Hematopoietic multipotent progenitor cell treated with erythropoietin and hydrocortisone succinate and interleukin-3 and kit ligand, for 15 days (in vitro differentiated cells): ENCODE measurements around the gene PIK3R2.
"Not testable (repeated sequence)": the region's sequence is repeated elsewhere in the genome, so short reads cannot be mapped to it uniquely, and the experiment has no call there.

Experiments used
- DNase-seq: peaks from one replicate; pipeline ENCODE4 v3.0.0-alpha.2; 2015; ENCODE audit warnings: low spot score

PIK3R2 gene

DNA sequence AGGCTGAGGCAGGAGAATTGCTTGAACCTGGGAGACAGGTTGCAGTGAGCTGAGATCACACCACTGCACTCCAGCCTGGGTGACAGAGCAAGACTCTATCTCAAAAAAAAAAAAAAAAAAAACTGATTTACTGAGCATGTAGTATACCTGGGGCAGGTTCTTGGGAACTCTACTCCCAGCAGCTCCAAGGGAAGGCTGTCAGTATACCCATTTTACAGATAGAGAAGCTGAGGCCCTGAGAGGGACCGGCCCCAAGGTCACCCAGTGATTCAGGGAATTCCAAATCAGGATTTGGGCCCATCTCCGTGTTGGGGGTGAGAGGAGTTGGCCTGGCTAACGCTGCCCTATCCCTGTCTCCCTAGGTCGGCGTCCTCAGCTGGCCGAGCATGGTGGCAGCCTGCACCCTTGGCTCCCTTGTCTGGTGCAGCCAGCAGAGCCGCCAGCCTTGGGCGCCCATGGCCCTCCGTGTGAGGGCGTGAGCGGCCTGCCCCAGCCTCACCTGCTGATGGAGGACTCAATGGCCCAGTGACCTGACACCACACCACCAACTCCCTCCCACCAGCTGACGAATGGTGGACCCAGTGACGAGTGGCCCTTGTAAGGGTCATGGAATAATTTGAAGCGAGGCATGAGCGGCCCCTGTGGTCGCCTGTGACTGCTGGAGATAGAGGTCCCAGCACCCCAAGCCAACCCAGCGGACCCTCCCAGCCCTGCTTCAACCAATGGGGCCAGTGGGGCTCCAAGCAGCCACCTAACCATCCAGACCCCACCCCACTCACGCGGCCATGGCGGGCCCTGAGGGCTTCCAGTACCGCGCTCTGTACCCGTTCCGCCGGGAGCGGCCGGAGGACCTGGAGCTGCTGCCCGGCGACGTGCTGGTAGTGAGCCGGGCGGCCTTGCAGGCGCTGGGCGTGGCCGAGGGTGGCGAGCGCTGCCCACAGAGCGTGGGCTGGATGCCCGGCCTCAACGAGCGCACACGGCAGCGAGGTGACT, 2.4 kb downstream of the PIK3R2 start:
- DNase-seq = no peak

DNA sequence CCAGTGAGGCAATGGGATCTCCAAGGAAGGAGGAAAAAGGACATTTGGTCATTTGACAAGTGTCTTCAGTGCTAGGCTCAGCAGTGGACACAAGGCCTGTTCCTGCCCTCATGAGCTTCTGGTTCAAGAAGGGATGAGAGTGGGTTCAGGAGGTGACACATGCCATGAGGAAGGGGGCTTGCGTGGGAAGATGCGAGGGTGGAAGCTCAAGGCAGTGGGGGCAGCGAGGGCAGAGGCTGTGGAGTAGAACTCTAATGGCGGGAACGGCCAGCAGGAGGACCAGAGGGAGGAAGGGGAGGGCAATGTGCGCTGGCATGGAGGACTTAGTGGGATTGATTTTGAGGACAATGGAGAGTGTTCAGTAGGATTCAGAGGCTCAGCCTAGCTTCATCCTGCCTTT, 3.3 kb downstream of the PIK3R2 start:
- DNase-seq = no peak

DNA sequence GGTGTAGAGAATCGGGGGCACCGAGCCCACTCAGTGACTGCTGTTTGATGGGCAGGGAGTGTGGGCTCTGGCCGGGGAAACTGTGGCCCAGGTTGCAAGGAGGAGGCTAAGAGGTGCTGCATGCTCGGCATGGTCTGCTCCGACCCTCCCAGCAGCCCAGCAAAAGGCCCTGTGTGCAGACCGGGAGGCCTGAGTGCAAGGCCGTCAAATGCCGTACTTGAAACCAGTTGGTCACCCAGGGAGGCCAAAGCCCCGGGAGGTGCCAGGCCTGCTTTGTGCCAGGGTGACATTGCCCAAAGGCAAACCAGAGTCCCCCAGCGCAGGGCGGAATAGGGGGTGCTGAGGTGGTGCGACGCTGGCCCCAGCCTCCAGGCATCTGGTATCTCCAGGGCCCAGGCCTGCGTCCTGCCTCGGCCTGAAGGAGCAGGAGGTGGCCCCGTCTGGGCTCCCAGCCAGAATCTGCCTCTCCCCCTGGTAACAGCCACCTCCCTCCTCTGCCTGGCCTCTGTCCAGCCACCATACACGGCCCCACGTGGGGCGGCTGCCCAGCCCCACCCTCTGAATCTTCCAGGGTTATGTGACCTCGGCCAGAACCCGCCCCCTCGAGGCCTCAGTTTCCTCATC, 4.0 kb downstream of the PIK3R2 start:
- peak; percentile 99 for DNase-seq

DNA sequence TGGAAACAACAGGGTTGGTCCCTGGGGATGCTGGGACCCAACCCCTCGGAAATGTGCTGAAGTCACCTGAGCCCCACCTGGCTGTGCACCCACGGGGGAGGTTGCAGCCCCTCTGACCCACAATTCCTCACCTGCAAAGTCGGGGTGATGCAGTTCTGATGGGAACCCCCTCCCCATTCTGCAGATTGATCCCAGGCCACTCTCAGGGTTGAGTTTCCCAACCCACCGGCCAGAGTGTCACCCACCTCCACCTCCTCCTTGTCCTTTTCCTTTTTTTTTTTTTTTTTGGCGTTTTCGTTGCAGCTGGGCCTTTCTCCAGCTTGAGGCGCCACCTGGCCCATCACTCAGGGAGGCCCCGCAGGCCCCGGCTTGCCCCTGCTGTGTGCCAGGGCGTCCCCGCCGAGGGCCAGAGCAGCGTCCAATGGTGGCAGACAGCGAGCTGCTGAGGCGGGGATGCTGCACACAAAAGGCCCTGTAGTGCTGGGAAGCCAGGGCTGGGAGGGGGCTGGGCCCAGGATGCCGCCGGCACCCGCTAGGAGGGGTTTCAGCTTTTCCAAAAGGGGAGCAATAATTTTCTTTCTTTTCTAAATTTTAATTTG, 4.6 kb downstream of the PIK3R2 start:
- peak; percentile 40 for DNase-seq

DNA sequence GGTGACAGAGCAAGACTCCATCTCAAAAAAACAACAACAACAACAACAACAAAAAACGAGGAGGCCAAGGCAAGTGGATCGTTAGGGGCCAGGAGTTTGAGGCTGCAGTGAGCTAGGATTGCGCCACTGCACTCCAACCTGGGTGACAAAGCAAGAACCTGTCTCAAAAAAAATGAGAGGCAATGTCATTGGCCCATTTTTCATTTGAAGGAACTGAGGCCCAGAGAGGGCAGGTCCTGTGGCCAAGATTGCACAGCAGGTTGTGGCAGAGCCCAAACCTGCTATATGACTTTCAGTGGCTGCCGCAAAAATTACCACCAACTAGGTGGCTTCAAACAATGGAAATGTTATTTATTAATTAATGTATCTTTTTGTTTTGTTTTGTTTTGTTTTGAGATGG, 5.5 kb downstream of the PIK3R2 start:
- DNase-seq = peak; percentile 33

DNA sequence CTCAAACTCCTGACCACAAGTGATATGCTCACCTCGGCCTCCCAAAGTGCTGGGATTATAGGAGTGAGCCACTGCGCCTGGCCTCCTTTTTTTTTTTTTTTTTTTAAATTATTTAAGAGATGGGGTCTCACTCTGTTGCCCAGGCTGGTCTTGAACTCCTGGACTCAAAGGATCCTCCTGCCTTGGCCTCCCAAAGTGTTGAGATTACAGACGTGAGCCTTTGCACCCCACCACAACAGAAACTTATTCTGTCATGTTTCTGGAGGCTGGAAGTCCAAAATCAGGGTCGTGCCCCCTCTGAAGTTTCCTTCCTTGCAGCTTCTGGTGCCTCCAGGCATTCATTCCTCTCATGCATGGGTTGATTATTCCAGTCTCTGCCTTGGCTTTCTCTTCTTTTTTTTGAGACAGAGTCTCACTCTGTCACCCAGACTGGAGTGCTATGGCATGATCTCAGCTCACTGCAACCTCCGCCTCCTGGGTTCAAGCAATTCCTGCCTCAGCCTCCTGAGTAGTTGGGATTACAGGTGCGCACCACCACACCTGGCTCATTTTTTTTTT, 6.2 kb downstream of the PIK3R2 start:
- DNase-seq = not testable (repeated sequence)

DNA sequence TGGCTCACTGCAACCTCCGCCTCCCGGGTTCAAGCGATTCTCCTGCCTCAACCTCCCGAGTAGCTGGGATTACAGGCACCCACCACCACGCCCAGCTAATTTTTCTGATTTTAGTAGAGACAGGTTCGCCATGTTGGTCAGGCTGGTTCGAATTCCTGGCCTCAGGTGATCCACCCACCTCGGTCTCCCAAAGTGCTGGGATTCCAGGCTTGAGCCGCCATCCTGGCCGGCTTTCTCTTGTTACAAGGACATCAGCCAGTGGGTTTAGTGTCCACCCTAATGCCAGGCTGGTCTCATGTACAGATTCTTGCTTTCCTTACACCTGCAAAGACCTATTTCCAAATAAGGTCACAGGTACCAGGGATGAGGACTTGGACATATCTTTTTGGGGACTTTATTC, 6.8 kb downstream of the PIK3R2 start:
- no peak for DNase-seq

DNA sequence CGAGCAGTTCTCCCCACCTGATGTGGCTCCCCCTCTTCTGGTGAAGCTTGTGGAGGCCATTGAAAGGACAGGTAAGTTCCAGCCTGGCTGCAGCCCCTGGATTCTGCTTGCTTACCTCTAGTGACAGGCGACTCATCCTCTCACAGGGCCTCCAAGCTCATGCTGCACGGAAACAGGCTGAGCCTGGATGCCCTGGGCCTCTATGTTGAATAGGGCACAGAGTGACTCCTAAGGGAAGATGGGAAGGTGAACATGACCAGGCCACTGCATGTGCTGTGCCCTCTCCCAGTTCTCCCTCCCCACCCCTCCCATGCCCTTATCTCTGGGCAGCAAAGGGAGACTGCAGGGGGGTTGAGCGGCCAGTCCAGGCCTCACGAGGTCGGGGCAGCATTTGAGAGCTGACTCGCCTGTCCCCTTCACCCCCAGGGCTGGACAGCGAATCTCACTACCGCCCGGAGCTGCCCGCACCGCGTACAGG, 7.6 kb downstream of the PIK3R2 start:
- peak; percentile 66 for DNase-seq

DNA sequence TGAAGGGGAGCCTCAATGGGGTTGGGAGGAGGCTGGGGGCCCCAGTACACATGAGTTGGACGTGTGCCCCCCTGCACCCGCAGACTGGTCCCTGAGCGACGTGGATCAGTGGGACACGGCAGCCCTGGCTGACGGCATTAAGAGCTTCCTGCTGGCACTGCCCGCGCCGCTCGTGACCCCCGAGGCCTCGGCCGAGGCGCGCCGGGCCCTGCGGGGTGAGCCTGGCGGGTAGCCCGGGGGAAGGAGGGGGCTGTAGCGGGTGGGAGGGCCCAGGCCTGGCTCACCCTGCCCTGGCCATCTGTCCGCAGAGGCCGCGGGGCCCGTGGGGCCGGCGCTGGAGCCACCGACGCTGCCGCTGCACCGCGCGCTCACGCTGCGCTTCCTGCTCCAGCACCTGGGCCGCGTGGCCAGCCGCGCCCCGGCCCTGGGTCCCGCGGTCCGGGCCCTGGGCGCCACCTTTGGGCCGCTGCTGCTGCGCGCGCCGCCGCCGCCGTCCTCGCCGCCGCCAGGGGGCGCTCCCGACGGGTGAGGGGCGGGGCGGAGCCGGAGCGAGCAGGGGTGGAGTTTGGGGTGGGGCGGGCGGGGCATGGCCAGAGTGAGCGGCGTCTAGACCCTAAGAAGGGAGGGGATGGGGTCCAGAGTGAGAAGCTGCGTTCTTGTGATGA, 8.1 kb downstream of the PIK3R2 start:
- peak; percentile 85 for DNase-seq

DNA sequence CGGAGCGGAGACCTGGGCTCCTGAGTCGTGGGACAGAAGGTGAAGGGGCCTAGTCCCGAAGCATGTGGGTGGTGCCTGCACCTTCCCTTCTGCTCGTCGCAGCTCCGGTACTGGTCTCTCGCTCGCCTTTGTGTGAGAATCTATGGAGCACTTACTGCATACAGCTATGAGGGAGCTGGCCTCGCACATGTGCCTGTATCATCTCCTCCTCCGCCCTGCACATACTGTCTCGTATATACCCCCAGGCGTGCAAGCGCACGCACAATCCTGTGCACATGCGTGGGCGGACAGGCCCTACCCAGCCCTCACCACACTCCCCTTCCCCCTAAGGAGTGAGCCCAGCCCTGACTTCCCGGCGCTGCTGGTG, 8.7 kb downstream of the PIK3R2 start:
- no peak for DNase-seq

DNA sequence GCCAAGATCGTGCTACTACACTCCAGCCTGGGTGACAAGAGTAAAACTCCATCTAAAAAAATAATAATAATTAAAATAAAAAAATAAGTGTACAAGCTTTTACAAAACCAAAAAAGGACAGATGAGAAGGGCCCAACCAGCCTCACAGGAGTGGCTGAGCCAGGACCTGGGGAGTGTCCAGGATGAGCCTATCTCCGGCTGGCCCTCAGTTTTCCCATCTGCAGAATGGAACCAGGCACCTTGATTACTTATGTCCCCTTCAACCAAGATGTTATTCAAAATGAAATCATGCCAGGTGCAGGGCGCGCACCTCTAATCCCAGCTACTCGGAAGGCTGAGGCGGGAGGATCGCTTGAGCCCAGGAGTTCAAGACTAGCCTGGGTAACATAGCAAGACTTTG, 11.1 kb downstream of the PIK3R2 start:
- DNase-seq = no peak

DNA sequence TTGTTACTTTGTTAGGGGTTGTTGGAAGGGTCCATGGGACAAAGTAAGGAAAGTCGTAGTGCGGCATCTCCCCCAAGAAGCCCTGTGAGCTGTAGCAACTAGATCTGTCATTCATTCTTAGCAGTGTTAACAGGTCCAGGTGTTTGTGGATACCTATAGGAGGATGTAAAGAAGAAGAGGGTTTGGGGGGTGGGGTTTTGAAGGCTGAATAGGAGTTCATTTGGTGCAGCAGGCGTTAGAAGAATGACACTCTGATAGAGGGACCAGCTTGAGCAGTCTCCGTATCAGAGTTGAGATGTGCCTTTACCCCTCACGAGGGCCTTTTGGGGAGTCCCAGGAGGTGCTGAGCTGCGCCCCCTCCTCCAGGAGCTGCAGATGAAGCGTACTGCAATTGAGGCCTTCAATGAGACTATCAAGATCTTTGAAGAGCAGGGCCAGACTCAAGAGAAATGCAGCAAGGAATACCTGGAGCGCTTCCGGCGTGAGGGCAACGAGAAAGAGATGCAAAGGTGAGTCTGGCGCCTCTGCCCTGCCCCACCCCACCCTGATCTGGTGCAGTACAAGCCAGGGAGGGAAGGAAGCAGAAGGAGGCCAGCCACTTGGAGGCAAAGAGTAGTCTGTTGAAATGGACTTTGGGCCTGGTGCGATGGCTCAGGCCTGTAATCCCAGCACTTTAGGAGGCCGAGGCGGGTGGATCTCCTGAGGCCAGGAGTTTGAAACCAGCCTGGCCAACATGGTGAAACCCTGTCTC, 13.0 kb downstream of the PIK3R2 start:
- no peak for DNase-seq

DNA sequence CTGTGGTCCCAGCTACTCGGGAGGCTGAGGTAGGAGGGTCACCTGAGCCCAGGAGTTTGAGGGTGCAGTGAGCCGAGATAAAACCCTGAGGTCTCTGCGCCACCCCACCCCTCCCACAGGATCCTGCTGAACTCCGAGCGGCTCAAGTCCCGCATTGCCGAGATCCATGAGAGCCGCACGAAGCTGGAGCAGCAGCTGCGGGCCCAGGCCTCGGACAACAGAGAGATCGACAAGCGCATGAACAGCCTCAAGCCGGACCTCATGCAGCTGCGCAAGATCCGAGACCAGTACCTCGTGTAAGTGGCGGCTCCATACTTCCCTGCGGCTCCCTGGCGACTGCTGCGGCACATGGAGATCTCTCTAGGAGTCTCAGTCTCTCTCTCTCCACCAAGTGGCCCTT, 14.0 kb downstream of the PIK3R2 start:
- DNase-seq = no peak

DNA sequence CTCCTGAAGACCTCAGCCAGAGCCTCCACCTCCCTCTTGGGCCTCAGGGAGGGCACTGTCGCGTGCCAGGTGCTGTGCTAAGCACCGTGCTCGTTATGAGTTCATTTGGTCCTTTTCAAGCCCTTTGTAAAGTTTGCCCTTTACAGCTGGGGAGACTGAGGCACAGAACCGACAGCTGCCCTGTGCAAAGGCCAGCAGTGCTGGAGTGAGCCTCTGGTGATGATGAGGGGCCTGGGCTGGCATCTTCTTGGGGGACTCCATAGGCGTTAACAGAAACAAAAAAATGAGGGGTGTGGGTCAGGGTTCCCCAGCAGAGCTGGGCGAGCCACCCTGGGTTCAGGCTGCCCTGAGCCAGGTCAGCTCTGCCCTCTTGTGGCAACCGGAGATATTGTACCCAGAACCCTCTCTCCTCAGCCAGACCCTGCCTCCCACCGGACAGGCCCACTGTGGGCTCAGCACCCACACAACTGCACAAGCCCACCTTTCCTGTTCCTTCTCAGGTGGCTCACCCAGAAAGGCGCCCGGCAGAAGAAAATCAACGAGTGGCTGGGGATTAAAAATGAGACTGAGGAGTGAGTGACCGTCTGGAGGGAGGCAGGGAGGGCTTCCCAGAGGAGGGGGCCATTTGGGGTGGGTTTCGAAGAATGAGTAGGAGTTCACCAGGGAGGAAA, 15.1 kb downstream of the PIK3R2 start:
- peak; percentile 74 for DNase-seq

DNA sequence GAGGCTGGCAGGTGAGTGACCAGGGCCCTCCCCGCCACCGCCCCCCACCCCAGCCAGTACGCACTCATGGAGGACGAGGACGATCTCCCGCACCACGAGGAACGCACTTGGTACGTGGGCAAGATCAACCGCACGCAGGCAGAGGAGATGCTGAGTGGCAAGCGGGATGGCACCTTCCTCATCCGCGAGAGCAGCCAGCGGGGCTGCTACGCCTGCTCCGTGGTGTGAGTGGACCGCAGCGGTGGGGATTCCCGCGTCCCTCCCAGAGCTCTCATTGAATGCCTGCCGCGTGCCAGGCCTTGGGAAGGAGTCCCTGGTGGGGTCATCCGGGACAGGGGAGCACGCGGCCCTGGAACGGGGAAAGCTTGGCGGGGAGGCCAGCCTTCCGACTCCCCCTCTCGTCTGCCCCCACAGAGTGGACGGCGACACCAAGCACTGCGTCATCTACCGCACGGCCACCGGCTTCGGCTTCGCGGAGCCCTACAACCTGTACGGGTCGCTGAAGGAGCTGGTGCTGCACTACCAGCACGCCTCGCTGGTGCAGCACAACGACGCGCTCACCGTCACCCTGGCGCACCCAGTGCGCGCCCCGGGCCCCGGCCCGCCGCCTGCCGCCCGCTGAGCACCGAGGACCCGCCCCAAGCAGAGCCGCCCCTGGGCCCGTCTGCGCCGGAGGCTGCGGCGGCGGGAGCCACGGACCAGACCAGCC, 15.9 kb downstream of the PIK3R2 start:
- DNase-seq = no peak

DNA sequence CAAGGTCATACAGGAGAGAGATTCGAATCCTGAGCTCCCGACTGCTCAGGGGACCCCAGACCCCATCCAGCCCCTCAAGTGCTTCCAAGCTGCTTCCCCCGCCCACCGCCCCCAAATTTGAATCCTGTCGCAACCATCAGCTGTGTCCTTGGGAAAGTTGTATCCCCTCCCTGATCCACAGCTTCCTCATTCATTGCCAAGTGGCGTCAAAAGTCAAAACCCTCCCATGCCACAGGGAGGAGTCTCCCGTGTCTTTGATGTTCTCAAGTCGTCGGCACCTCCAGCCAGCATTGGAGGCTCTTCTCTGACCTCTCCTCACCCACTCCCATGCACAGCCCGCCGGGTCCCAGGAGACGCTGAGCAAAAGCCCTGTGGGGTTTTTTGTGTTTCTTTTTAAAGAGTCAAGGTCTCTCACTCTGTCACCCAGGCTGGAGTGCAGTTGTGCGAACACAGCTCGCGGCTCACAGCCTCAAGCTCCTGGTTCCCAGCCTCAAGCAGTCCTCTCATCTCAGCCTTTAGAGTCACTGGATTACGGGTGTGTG, 17.8 kb downstream of the PIK3R2 start:
- DNase-seq = no peak

DNA sequence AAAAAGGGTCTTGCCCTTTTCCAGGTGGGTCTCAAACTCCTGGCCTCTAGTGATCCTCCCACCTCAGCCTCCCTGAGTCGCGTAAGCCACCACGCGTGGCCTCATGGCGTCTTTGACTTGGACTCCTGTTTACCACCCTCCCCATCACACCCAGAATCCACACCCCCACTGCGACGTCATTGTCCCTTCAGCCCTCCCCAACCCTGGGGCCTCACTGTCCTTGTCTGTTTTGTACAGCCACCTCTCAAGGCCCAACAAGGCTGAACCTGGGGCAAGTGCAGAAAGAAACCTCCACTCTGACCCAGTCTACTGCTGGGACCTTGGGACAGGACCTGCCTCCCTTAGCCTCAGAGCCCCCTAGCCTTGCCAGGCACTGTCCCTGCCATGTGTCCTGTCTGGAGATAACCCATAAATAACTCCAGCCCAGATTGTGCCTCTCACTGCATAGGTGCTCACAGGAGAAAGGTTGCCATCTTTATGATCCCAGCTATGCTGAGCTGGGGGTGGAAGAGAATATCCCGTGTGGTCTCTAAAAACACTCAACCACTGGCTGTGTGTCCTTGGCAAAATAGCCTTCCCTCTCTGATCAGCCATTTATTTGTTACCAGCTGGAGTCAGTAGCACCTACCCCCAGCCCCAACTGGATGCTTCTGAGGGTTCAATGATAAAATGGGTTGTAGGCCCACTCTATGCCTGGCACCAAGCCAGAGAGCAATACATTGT, 18.8 kb downstream of the PIK3R2 start:
- peak; percentile 6 for DNase-seq

DNA sequence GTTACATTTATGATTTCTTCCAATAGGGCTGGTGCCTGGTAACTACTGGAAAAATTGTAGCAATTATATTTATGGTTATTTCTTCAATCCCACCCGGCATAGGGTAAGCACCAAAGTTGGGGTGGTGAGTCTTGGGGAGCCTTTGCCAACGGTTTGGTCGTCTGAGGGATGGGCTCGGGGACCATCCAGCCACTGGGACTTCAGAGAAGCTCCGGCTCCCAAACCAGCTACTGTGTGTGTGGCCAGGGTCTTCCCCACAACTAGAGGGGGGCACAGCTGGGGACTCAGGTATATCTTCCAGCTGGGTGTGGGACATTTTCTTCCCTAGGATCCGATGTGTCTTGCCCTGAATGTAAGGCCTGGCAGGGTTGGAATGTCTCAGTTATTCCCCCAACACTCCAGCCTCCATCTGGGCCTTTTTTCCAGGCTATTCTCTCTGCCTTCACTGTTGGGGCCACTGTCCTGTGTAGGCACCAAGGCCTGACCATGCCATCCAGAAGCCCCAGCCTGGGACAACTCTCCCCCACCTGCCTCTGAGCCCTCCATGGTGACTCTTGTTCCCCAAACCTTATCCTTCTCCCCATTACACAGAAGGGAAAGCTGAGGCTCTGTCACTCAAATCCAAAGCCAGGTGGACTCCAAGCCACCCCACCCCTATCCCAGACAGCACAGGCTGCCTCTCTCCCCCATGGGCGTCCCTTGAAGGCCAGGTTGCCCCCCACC, 19.5 kb downstream of the PIK3R2 start:
- no peak for DNase-seq
